ENCODE data around the gene RASSF1. TPM values are rescaled to one million over a fixed set of nuclear protein-coding genes. Genes with fewer than 3 reads are reported as not detected.

Gene RASSF1
- total RNA-seq, 1 experiment from 2014 or later = 29.6 TPM

GRCh38 chr3:50371133-50371685 is 30.6 kb upstream of the RASSF1 start:
- Histone ChIP-seq H3K4me1 (ENCODE audit: control insufficient read depth in 1 of 2, insufficient read depth in 2 of 2, low read length in 2 of 2) (peaks cover 4 to 10% of the 10 kb centered on the region in 2 experiments; a peak in 2 of 4 replicates), H3K9me2 (ENCODE audit: insufficient read depth) (no peaks in the 10 kb centered on the region), H3K27ac (ENCODE audit: low read depth, low read length) (no peak overlapping the region), H3K27me3 (ENCODE audit: insufficient read depth, low read length) (no peaks in the 10 kb centered on the region), H3K4me2 (ENCODE audit: low read length) (no peak overlapping the region), H2AFZ (ENCODE audit: low read depth, low read length, poor library complexity, severe bottlenecking) (no peak overlapping the region), H3K9me3 (ENCODE audit: control insufficient read depth in 1 of 2, insufficient read depth in 1 of 2, low read depth in 1 of 2, low read length in 2 of 2) (no peaks in the 10 kb centered on the region), H3K4me3 (replicated peaks in 1 of 2; ENCODE audit: low read depth in 1 of 2, low read length in 2 of 2) (no peak overlapping the region), H3K79me2 (ENCODE audit: insufficient read depth, low read length) (no peaks in the 10 kb centered on the region), H3K9ac (ENCODE audit: low read length) (no peak overlapping the region), H4K20me1 (ENCODE audit: insufficient read depth) (no peaks in the 10 kb centered on the region), H3K36me3 (ENCODE audit: control insufficient read depth in 1 of 2, insufficient read depth in 2 of 2, low read length in 2 of 2) (no peaks in the 10 kb centered on the region)
- BruUV-seq (replicated peaks) = no TSS peak
- ChIA-PET CTCF (interaction anchor here (0.9 to 1.0 kb wide), 3 partner anchors 18 to 180 kb away, joined by 3 to 12 read pairs (median 4); no protein-coding TSS in a partner anchor), POLR2A (interaction anchor here (1.1 kb wide), 1 partner anchor 135 kb away, joined by 3 read pairs; the partner anchor contains the start of gene GNAI2), RAD21 (ENCODE audit: low non-redundant PET in 1 of 2, low total read pairs in 2 of 2, uncharacterized antibody in 2 of 2, unreplicated experiment in 2 of 2) (interaction anchor here (1.0 to 1.1 kb wide), 2 partner anchors 171 kb away, joined by 5 to 6 read pairs; no protein-coding TSS in a partner anchor)
- intact Hi-C loops (cut with micrococcal nuclease) = no loop called here
- ATAC-seq = no peak
- TF ChIP-seq CEBPB (IDR thresholded peaks at IDR 0.05; ENCODE audit: low read depth) (no peak), YY1 (IDR thresholded peaks at IDR 0.05; ENCODE audit: extremely low read depth, insufficient replicate concordance, low read depth, low read length) (no peak), ZBTB33 (IDR thresholded peaks at IDR 0.05; ENCODE audit: extremely low read depth, insufficient replicate concordance, low read length) (no peak), FOSL1 (IDR thresholded peaks at IDR 0.05; ENCODE audit: low read depth) (no peak), CTCF (IDR thresholded peaks at IDR 0.05 in 2 of 3, conservative IDR thresholded peaks at IDR 0.05 in 1 of 3; ENCODE audit: borderline replicate concordance in 1 of 3, insufficient read depth in 1 of 3, low read depth in 2 of 3, low read length in 2 of 3) (no peak), SRF (IDR thresholded peaks at IDR 0.05; ENCODE audit: low read depth) (no peak), SP1 (IDR thresholded peaks at IDR 0.05; ENCODE audit: low read depth) (no peak), POLR2A (IDR thresholded peaks at IDR 0.05; ENCODE audit: borderline replicate concordance, extremely low read depth, insufficient read depth, insufficient read length) (no peak), RAD21 (IDR thresholded peaks at IDR 0.05; ENCODE audit: low read depth) (no peak), REST (IDR thresholded peaks at IDR 0.05; ENCODE audit: low read depth) (no peak), POLR2AphosphoS5 (IDR thresholded peaks at IDR 0.05; ENCODE audit: low read depth, low read length) (no peak), JUND (IDR thresholded peaks at IDR 0.05) (no peak), ELF1 (IDR thresholded peaks at IDR 0.05; ENCODE audit: borderline replicate concordance, low read depth) (no peak), ZNF274 (IDR thresholded peaks at IDR 0.05; ENCODE audit: low read depth, low read length) (no peak), EZH2phosphoT487 (IDR thresholded peaks at IDR 0.05; ENCODE audit: borderline replicate concordance) (no peak), EGR1 (IDR thresholded peaks at IDR 0.05; ENCODE audit: low read depth) (no peak), MAX (IDR thresholded peaks at IDR 0.05) (no peak)
- no peak for DNase-seq (ENCODE audit: low read depth, low spot score)
